ENCODE data around the gene FAM53A. TPM values are rescaled to one million over a fixed set of nuclear protein-coding genes. Genes with fewer than 3 reads are reported as not detected.

Gene FAM53A
- total RNA-seq, 1 donor from 2014 or later, result 2.4 TPM

- no peak for DNase-seq
Measured at GRCh38 chr4:1603413-1604135, 80.5 kb downstream of the FAM53A start.

GRCh38 chr4:1602655-1603412 lies 81.3 kb downstream of the FAM53A start:
- no peak for DNase-seq

- DNase-seq, result no peak
Measured at GRCh38 chr4:1601852-1602654, 82.1 kb downstream of the FAM53A start.

- DNase-seq, result no peak
Measured at GRCh38 chr4:1601533-1601835, 82.6 kb downstream of the FAM53A start.

GRCh38 chr4:1600811-1601532 lies 83.1 kb downstream of the FAM53A start:
- DNase-seq, result no peak

GRCh38 chr4:1600211-1600780 lies 83.8 kb downstream of the FAM53A start:
- DNase-seq, result no peak

GRCh38 chr4:1599491-1600210 lies 84.5 kb downstream of the FAM53A start:
- DNase-seq, result no peak

GRCh38 chr4:1599026-1599481 lies 85.1 kb downstream of the FAM53A start:
- no peak for DNase-seq

- no peak for DNase-seq
Measured at GRCh38 chr4:1598206-1599025, 85.7 kb downstream of the FAM53A start.

- DNase-seq, result no peak
Measured at GRCh38 chr4:1597021-1597931, 86.8 kb downstream of the FAM53A start.

GRCh38 chr4:1596393-1596792 lies 87.7 kb downstream of the FAM53A start:
- DNase-seq, result no peak

- no peak for DNase-seq
Measured at GRCh38 chr4:1595789-1596325, 88.3 kb downstream of the FAM53A start.

GRCh38 chr4:1594871-1595788 lies 89.0 kb downstream of the FAM53A start:
- DNase-seq, result no peak

GRCh38 chr4:1593881-1594345 lies 90.2 kb downstream of the FAM53A start:
- no peak for DNase-seq

- no peak for DNase-seq
Measured at GRCh38 chr4:1593458-1593857, 90.7 kb downstream of the FAM53A start.

- DNase-seq, result no peak
Measured at GRCh38 chr4:1592709-1593417, 91.2 kb downstream of the FAM53A start.

GRCh38 chr4:1592068-1592708 lies 91.9 kb downstream of the FAM53A start:
- DNase-seq, result no peak
